SH-SY5Y (cell line): ENCODE results near the gene PEF1.

ENCODE experiments used
- GATA2 ChIP-seq: IDR thresholded peaks from 2 replicates; pipeline ENCODE4 v1.6.1; 2011; ENCODE audit warnings: mild to moderate bottlenecking, low read depth, low read length
- GATA3 ChIP-seq: IDR thresholded peaks from 2 replicates; pipeline ENCODE4 v1.6.1; 2011; ENCODE audit warnings: low read depth, mild to moderate bottlenecking, low read length, moderate library complexity

DNA sequence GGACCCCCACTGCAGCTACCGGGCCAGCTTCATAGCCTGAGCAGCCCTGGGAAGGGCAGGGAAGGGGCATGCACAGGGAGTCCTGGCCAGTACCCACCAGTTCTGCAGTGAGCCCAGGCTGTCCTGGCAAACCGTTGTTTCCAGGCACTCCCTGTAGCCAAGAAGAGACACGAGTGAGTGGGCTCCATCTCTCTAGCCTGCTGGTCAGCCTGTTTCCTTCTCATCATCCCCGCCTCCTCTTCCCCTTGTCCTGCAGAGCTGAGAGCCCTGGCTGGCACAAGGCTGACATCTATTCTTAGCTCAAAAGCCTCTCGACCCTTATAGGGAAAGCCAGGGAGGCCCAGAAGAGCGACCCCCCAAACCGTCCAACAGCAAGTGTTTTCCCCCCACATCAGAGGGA, 30.5 kb upstream of the PEF1 start:
- TF ChIP-seq GATA2: no peak
- no peak for TF ChIP-seq GATA3
